Cortex of kidney (tissue), 1 donor: ENCODE data around the gene XPO4.
"Not testable (repeated sequence)": the region's sequence is repeated elsewhere in the genome, so short reads cannot be mapped to it uniquely, and the experiment has no call there.

Source experiments
- DNase-seq: peaks from one replicate; lab custom pipeline; 2025; lab: John Stamatoyannopoulos, UW

XPO4 gene

GRCh38 chr13:20902438-20903163, at the start of gene XPO4:
Gene XPO4, minus strand, starts transcription at chr13:20902746. Its CDS starts 8 bp downstream, at chr13:20902738.
- no peak for DNase-seq

- DNase-seq: not testable (repeated sequence)
These were observed 45.5 kb upstream of the XPO4 start for GRCh38 chr13:20948001-20948400.

DNA sequence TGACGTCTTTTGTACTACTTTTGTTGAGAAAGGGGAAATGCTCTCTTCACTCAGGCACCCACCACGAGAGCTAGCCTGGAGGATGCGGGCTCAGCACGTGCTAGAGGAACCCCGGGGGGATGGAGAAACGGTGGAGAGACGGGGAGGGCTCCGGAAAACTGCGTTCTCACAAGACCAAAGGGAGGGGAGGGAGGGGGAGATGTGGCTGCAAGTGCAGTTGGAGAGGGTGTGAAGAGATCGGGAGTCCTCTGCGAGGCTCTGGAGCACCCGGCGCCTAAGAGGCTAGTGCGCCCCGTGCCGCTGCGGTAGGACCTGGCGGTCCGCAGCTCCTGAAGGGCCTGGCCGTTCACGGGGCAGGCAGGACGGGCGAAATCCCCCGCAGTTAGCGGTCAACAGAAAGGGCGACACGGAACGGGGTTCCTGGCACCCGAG, 43.4 kb upstream of the XPO4 start:
- no peak for DNase-seq

DNA sequence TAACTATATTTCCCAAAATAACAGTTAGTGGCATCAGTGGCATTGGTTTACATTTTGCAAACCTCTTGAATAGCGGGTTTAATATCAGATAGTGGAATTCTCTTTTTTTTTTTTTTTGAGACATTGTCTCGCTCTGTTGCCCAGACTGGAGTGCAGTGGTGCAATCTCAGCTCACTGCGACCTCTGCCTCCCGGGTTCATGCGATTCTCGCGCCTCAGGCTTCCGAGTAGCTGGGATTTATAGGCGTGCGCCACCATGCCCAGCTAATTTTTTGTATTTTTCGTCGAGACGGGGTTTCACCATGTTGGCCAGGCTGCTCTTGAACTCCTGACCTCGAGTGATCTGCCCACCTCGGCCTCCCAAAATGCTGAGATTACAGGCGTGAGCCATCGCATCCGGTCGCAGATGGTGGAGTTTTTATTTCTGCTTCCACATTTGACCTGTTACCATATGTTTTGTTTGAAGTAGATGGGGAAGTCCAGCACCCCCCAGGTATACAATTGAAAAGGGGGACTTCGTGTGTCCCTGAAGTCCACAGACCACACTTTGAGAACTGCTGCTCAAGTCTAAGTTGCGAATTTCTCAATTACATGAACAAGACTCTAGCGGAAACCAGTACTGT, 40.5 kb upstream of the XPO4 start:
- no peak for DNase-seq

GRCh38 chr13:20940511-20940910, 38.0 kb upstream of the XPO4 start:
- DNase-seq: not testable (repeated sequence)

DNA sequence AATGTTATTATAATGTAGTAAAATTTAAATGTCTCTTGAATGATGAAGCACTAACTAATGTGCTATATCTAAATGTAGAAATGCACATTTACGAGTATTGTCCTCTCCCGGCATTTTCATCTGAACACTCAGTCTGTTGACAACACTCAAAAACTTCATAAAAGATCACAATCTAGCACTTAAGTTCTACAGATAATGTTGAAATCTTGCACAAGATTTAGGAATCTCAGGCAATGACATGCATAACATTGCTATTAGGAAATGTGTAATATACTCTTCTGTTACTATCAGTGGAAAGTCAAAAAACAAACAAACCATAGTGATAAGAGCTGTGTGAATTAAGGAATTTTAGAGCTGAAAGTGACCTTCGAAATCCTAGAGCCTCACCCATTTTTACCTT, 37.5 kb upstream of the XPO4 start:
- DNase-seq: no peak

- no peak for DNase-seq
These were observed 37.1 kb upstream of the XPO4 start for GRCh38 chr13:20939662-20940061.

GRCh38 chr13:20938302-20938701, 35.8 kb upstream of the XPO4 start:
- DNase-seq: no peak

GRCh38 chr13:20927596-20928257, 25.2 kb upstream of the XPO4 start:
- no peak for DNase-seq

DNA sequence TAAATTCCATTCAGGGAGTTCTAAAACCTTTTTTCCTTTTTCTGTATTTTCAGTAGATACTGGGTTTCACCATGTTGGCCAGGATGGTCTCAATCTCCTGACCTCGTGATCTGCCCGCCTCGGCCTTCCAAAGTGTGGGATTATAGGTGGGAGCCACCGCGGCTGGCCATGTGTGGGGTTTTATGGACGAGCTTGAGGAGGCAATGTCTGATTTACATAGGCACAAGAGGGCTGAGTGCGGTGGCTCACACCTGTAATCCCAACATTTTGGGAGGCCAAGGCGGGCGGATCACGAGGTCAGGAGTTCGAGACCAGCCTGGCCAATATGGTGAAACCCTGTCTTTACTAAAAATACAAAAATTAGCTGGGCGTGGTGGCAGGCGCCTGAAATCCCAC, 22.8 kb upstream of the XPO4 start:
- not testable (repeated sequence) for DNase-seq

DNA sequence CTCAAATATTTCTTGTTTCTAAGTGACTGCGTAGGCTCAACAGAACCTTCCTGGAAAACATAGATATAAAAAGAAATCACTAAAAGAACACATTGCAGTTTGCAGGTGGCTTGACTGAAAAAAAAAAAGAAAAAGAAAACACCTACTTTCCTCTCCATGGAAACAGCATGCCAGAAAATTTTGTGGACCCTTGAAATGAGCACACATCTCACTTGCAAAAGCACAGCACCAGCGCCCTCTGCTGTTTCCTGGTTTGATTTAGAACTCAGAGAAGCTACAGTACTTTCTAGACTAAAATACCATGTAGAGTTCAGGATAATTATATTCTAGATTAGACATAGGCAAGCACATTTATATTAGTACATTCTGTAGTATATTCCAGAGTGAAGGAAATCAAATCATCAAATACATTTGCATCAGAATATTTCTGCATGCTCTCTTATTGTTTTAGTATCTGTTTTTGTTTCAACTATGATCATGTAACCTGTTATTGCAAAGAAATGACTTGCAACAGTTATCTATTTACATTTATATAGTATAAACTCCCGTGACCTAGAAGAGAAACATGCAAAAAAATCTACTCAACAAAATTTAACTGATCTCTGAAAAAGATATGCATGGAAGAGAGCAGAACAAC, 22.3 kb upstream of the XPO4 start:
- no peak for DNase-seq

GRCh38 chr13:20923272-20923671, 20.7 kb upstream of the XPO4 start:
- DNase-seq: no peak

- DNase-seq: no peak
These were observed 19.0 kb upstream of the XPO4 start for GRCh38 chr13:20921572-20921971.

- DNase-seq: not testable (repeated sequence)
These were observed 13.1 kb upstream of the XPO4 start for GRCh38 chr13:20915676-20916075.

DNA sequence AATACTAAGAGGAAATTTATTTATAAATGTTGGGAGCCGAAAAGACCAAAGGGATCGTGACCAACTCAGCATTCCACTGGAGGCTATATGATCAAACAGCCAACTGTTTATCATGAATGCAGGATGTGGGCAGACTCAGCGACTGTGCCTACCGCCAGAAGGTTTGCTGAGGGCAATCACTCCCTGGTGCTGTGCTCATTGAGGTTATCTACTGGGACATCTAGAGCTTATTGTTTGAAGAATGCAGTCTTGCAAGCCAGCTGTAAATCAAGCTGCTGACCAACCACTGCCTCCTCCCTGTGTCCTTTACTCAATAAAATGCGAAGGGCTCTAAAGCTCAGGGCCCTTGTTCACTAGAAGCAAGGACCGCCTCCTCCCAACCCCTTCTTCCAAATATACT, 8.5 kb upstream of the XPO4 start:
- DNase-seq: no peak

DNA sequence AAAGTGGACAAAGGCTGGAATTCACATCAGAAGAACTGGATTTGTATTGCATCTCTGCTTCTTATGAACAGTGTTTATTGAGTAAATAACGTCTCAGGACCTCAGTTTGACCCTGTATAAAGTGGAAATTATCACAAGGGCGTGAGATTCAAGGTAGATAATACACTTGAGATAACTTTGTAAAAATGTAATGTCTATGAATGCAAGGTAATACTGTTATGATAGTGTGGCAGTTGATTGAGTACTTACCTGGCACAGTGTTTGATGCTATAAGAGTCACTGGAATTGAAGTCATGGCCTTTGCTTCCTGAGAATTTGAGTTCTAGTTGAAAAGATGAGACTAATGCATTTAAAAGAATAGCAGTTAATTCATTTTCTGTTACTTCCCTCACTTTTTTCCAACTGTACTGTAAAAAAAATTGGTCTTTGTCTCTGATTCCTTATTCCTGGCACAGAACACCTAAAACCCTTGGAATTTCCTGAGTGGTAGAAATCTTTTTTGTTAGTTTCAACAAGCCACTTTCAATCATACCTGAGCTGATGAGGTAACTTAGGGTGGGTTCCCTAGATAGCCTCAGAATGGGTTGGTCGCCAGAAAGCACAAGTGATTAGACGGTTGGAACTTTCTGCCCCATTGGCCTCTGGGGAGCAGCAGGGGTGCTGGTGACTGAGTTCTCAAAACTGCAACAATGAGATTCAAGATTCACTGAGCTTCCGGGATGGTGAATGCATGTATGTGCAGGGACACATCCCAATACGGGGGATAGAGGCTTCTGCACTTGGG, 6.4 kb upstream of the XPO4 start:
- DNase-seq: no peak

DNA sequence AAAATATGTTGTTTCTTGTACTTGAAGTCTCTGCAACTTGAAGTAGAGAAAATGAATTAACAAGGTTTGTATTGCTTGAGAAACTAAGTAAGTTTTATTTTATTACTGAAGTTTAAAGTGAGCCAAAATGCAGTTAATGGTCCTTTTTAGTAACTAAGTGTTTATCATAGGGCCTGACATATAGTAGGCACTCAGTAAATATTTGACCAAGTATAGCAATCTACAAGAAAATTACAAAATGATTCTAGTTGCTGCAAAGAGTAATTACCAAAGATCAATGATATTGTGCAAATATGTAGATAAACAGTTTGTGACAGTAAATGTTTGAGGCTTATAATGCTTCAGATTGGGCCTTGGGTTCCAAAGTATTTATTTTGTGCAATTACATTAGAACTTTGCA, 2.4 kb upstream of the XPO4 start:
- no peak for DNase-seq

GRCh38 chr13:20903164-20903475, 574 bp upstream of the XPO4 start:
- DNase-seq: no peak

DNA sequence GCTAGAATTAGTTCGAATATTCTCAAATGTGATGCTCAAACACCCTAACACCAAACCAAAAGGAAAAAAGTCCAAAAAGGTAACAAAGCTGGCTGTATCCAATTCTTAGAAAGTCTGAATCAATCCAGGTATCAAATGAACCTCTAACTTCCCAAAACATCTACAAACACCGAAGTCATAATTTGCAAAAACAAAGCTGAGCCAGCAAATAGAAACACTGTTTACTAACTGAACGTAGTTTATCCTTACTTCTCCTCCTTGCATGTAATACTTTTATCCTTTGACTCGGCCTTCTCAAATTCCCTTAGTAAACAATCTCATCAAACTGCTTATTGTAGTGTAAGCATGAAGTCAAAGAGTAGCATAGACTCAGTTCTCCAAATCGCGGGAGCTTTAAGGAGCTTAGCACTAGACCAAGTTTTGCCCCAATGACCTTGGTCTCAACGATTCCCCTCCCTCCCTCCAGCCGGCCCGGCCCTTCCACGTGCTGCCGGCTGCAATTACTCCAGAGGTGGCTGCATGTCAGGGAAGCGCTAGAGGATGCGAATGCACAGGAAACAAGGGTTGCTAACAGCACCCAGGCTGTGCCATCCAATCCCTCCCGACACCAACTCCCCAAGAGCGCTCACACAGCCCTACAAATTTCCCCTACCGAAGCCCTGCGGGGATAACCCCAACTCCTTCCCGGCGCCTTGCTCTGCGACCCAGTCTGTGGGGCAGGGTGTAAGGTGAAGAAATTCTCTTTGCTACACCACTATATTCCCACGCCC, 693 bp downstream of the XPO4 start:
- DNase-seq: no peak

- no peak for DNase-seq
These were observed 8.3 kb downstream of the XPO4 start for GRCh38 chr13:20894245-20894644.

DNA sequence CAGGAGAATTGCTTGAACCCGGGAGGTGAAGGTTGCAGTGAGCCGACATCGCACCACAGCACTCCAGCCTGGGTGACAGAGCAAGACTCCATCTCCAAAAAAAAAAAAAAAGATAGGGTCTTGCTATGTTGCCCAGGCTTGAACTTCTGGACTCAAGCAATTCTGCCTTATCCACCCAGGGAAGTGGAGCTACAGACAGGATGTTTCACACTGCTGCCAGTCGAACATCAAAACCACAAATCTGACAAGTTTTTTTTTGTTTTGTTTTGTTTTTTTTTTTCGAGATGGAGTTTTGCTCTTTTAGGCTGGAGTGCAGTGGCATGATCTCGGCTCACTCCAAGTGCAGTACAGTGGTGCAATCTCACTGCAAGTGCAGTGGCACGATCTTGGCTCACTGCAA, 10.8 kb downstream of the XPO4 start:
- DNase-seq: no peak
